Esophagus (tissue), 2 donors: Measurements from ENCODE around the gene COL8A1. TPM values are rescaled to one million over a fixed set of nuclear protein-coding genes. Genes with fewer than 3 reads are reported as not detected.

Experiments
- H3K27ac ChIP-seq, 2 donors: one replicate each; pipeline ENCODE4 v1.5.1; 2013; ENCODE audit warnings: low read depth in 2 of 2, mild to moderate bottlenecking in 2 of 2, inconsistent platforms in 1 of 2, low read length in 1 of 2, moderate library complexity in 1 of 2
- H3K27me3 ChIP-seq, 2 donors: one replicate each; pipeline ENCODE4 v1.6.1; 2013; ENCODE audit warnings: low read length in 2 of 2, control low read depth in 1 of 2, mild to moderate bottlenecking in 1 of 2; ENCODE audit not compliant: insufficient read depth in 2 of 2, control insufficient read depth in 1 of 2
- H3K36me3 ChIP-seq, 2 donors: one replicate each; pipeline ENCODE4 v1.6.1; 2013; ENCODE audit warnings: low read length in 1 of 2; ENCODE audit not compliant: control insufficient read depth in 2 of 2, insufficient read depth in 2 of 2
- H3K4me1 ChIP-seq, 2 donors: one replicate each; pipeline ENCODE4 v1.6.1; 2013; ENCODE audit warnings: low read length in 1 of 2; ENCODE audit not compliant: control insufficient read depth in 2 of 2, insufficient read depth in 2 of 2
- H3K4me3 ChIP-seq, 2 donors: one replicate each; pipeline ENCODE4 v1.5.1; 2013; ENCODE audit warnings: low read length in 2 of 2, mild to moderate bottlenecking in 2 of 2, low read depth in 1 of 2, moderate library complexity in 1 of 2
- H3K9me3 ChIP-seq, 2 donors: one replicate each; pipeline ENCODE4 v1.6.1; 2013; ENCODE audit warnings: mild to moderate bottlenecking in 2 of 2, low read depth in 1 of 2, low read length in 1 of 2, moderate library complexity in 1 of 2; ENCODE audit not compliant: control insufficient read depth in 2 of 2, insufficient read depth in 1 of 2
- WGBS, 2 donors: extraction: QIAGEN DNeasy Blood & Tissue Kit; methylation state at CpG; one replicate each; pipeline ENCODE4 v1.1.7; 2013; 5-methylcytosine and 5-hydroxymethylcytosine counted together
- polyA plus RNA-seq, 2 donors: library from polyadenylated mRNA; stranded (reverse); fragments of 200-250 nt; gene quantifications; one replicate each; pipeline ENCODE4 v1.2.3, GENCODE V29; 2013
- donor health status: healthy with polysubstance abuse.
- donor health status: Bipolar disorder and iron deficiency.

COL8A1 gene
- polyA plus RNA-seq, 2 donors = 0.84 to 1.4 TPM

GRCh38 chr3:99760031-99760430, 121.6 kb downstream of the COL8A1 start:
- WGBS, 2 donors = 56 to 64% methylated on average over 1 of the region's 1 CpG
- Histone ChIP-seq H3K4me3 (no peak overlapping the region), H3K27me3 (no peaks in the 10 kb centered on the region), H3K36me3 (no peaks in the 10 kb centered on the region), H3K4me1 (no peaks in the 10 kb centered on the region), H3K27ac (no peak overlapping the region), H3K9me3 (no peaks in the 10 kb centered on the region)

DNA sequence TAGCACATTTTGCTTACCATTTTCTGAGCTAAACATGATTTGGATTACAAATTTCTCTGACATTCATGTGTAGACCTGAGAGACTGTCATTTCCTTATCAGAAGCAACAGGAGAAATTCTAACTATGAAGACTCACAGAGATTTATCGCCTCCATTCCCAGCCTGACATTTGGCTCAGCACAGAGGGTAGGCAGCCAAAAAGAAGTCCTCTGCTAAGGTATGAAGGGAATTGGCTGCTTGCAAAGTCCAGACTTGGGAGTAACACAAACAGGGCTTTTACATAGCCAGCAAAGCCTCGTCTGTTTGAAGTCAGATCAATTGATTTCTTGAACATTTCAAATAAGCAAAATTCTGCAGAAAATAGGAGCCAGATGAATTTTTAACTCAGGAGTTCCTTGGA, 122.2 kb downstream of the COL8A1 start:
- no peaks in the 10 kb centered on the region for H3K9me3 ChIP-seq
- 45 to 47% methylated on average over 2 of the region's 2 CpGs for WGBS, 2 donors
- no peaks in the 10 kb centered on the region for H3K27me3 ChIP-seq
- no peak overlapping the region for H3K4me3 ChIP-seq
- no peak overlapping the region for H3K27ac ChIP-seq
- H3K36me3 ChIP-seq = no peaks in the 10 kb centered on the region
- no peaks in the 10 kb centered on the region for H3K4me1 ChIP-seq

- no peaks in the 10 kb centered on the region for H3K4me1 ChIP-seq
- H3K4me3 ChIP-seq = no peak overlapping the region
- H3K27ac ChIP-seq = no peak overlapping the region
- 77 to 83% methylated on average over 8 of the region's 8 CpGs for WGBS, 2 donors
- no peaks in the 10 kb centered on the region for H3K27me3 ChIP-seq
- H3K9me3 ChIP-seq = no peaks in the 10 kb centered on the region
- H3K36me3 ChIP-seq = no peaks in the 10 kb centered on the region
Observed at GRCh38 chr3:99761415-99762165, 123.2 kb downstream of the COL8A1 start.

DNA sequence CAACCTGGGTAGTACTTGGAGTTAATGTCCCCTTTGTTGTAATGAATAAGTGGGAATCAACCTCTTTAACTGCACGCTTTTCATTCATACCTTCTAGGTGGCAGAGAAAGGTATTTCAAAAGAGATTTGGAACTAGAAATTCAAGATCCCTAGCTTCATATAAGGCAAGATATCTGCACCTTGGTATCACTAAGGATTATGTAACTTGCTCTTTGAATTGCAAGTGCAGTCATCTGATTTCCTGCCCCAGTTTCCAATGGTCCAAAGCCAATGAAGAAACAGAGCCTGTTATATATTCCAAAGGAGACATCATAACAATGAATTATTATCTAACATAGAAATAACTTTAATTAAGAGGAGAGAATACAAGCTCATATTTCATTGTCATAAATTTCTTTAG, 124.5 kb downstream of the COL8A1 start:
- Histone ChIP-seq H3K4me1 (no peaks in the 10 kb centered on the region), H3K4me3 (no peak overlapping the region), H3K27me3 (no peaks in the 10 kb centered on the region), H3K36me3 (no peaks in the 10 kb centered on the region), H3K9me3 (no peaks in the 10 kb centered on the region), H3K27ac (no peak overlapping the region)
- WGBS, 2 donors = 96 to 97% methylated on average over 1 of the region's 1 CpG

- 94 to 95% methylated on average over 5 of the region's 5 CpGs for WGBS, 2 donors
- Histone ChIP-seq H3K9me3 (no peaks in the 10 kb centered on the region), H3K4me3 (no peak overlapping the region), H3K27me3 (no peaks in the 10 kb centered on the region), H3K4me1 (no peaks in the 10 kb centered on the region), H3K27ac (no peak overlapping the region), H3K36me3 (no peaks in the 10 kb centered on the region)
Observed at GRCh38 chr3:99764377-99764776, 126.0 kb downstream of the COL8A1 start.

DNA sequence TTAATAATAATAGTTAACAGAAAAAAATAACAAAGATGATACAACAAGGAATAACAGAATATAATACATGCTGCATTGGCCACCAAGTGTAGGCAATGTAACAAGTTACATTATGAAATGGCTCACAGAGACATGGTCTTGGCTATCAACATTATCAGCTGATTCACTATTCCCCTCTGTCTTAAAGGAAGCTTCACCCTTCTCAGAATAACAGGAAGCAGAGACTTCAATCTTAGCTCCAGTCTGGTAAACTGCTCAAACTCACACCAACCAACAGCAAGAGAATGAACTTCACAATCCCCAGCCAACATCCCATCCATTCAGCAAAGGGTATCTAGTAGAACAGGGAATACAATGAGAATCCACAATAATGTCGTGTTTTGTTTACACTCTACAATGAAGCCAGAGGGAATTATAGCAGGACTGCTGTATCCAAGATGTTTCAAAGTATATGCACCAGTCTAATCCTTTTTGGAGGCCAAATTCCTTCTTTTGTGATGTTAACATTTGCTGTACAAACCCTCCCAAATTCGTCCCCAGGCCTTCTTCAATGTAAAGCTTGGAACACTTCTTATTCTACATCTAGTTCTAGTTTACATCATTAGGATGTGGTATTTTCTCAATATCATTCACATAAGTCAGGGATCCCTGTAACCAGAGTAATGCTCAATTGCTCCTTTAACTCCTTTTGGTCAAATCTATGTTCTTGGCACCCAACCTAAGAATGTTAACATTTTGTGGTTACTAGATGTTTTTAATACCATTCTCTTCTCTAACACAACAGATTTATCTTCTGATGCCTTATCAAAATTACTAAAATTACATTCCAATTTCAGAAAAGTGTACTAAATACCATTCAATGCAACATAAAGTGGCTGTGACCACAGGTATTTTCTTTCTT, 126.9 kb downstream of the COL8A1 start:
- H3K36me3 ChIP-seq = no peaks in the 10 kb centered on the region
- no peaks in the 10 kb centered on the region for H3K27me3 ChIP-seq
- no peaks in the 10 kb centered on the region for H3K4me1 ChIP-seq
- H3K27ac ChIP-seq = no peak overlapping the region
- no peaks in the 10 kb centered on the region for H3K9me3 ChIP-seq
- H3K4me3 ChIP-seq = no peak overlapping the region
- 53 to 63% methylated on average over 2 of the region's 2 CpGs for WGBS, 2 donors

- no peak overlapping the region for H3K4me3 ChIP-seq
- H3K36me3 ChIP-seq = no peaks in the 10 kb centered on the region
- H3K9me3 ChIP-seq = no peaks in the 10 kb centered on the region
- no peak overlapping the region for H3K27ac ChIP-seq
- H3K4me1 ChIP-seq = no peaks in the 10 kb centered on the region
- 73 to 79% methylated on average over 2 of the region's 2 CpGs for WGBS, 2 donors
- H3K27me3 ChIP-seq = no peaks in the 10 kb centered on the region
Observed at GRCh38 chr3:99767291-99767690, 128.9 kb downstream of the COL8A1 start.

DNA sequence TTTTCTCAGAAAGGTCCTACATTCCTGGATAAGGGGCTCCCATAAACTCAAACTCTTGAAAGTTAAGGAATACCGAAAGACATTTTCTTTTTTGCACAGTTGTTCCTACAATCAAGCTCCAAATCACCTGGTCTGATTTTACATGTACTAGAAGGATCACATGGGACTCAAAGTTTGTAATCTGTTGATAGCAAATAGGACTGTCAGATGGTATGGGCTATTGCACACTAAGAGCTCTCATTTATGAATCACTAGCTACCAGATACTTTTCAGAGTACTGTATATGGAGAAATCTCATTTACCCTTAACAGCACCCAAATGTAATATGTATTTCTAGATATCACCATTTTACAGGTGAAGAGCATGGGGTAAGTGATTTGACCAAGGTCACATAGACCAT, 129.7 kb downstream of the COL8A1 start:
- Histone ChIP-seq H3K27ac (no peak overlapping the region), H3K9me3 (no peaks in the 10 kb centered on the region), H3K4me3 (no peak overlapping the region), H3K27me3 (no peaks in the 10 kb centered on the region), H3K4me1 (no peaks in the 10 kb centered on the region), H3K36me3 (no peaks in the 10 kb centered on the region)
- 95% methylated on average over 1 of the region's 1 CpG for WGBS, 2 donors

DNA sequence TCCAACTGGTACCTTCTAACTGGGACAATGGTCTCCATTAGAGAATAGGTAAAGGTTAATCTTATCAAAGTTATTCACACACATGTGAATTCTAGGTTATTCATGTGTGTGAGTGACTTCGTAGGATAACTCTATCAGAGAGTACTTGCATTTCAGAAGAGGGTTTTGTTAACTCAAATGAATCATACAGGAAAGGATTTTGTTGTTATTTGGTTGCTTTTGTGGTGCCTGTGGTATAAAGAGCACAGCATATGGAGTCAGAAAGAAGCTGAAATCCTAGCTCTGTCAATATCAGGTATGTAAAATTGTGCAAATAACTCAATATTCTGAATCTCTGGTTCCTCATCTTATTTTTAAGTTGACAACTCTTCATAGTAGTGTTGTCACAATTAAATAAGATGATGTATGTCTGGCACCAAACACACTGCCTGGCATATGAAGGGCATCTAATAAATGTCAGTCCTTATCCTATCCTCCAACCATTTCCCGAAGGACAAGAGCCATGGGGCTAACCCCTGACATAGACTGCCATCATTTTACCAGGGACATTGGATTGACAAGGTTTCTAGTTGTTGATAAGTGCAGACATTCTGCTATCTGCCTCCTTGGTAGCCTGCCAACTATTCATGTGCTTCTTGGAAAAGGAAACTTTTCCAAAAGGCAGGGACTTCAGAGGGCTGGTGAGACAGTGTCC, 130.6 kb downstream of the COL8A1 start:
- H3K36me3 ChIP-seq = no peaks in the 10 kb centered on the region
- H3K4me3 ChIP-seq = no peak overlapping the region
- no peaks in the 10 kb centered on the region for H3K4me1 ChIP-seq
- WGBS, 2 donors = 79 to 85% methylated on average over 2 of the region's 2 CpGs
- no peaks in the 10 kb centered on the region for H3K27me3 ChIP-seq
- H3K27ac ChIP-seq = no peak overlapping the region
- H3K9me3 ChIP-seq = no peaks in the 10 kb centered on the region
